Sigmoid colon (tissue), 7 donors: ENCODE data around the gene DLX5. TPM values are rescaled to one million over a fixed set of nuclear protein-coding genes. Genes with fewer than 3 reads are reported as not detected.

ENCODE experiments used
- DNase-seq: peaks from one replicate; pipeline ENCODE4 v3.0.0-alpha.2; 2019
- H3K27ac ChIP-seq, 4 donors: fragments of 200-600 bp; sonication (generic); one replicate each; pipeline ENCODE4 v1.5.1; 2016 to 2019; ENCODE audit warnings: mild to moderate bottlenecking in 1 of 4
- H3K27me3 ChIP-seq, 3 donors: fragments of 200-600 bp; sonication (generic); one replicate each; pipeline ENCODE4 v1.5.1; 2019; ENCODE audit warnings: mild to moderate bottlenecking in 1 of 3
- H3K36me3 ChIP-seq, 4 donors: fragments of 200-600 bp; sonication (generic); one replicate each; pipeline ENCODE4 v1.5.1; 2016 to 2019
- H3K4me1 ChIP-seq, 4 donors: fragments of 200-600 bp; sonication (generic); one replicate each; pipeline ENCODE4 v1.5.1; 2017 to 2019
- H3K4me3 ChIP-seq, 4 donors: fragments of 200-600 bp; sonication (generic); one replicate each; pipeline ENCODE4 v1.5.1; 2017 to 2019; ENCODE audit warnings: mild to moderate bottlenecking in 2 of 4, moderate library complexity in 1 of 4
- H3K9me3 ChIP-seq, 4 donors: fragments of 200-600 bp in 3 of 4; sonication (generic) in 3 of 4; one replicate each; pipeline versions ENCODE4 v1.5.1 to v1.6.1; 2013 to 2019
- EP300 ChIP-seq, 4 donors: sonication (generic); formaldehyde crosslinking; IDR thresholded peaks; one replicate each; pipeline ENCODE4 v1.6.1; 2017; ENCODE audit warnings: antibody characterized with exemption in 4 of 4
- POLR2A ChIP-seq, 2 donors: fragments of 450-650 bp; IDR thresholded peaks; one replicate each; pipeline ENCODE4 v1.6.1; 2016; ENCODE audit warnings: antibody characterized with exemption in 2 of 2, mild to moderate bottlenecking in 2 of 2, moderate library complexity in 2 of 2
- POLR2AphosphoS5 ChIP-seq, 4 donors: sonication (generic); formaldehyde crosslinking; IDR thresholded peaks; one replicate each; pipeline ENCODE4 v1.6.1; 2017; ENCODE audit warnings: antibody characterized with exemption in 4 of 4
- WGBS, 2 donors: extraction: QIAGEN DNeasy Blood & Tissue Kit; methylation state at CpG; one replicate each; pipeline ENCODE4 v1.1.7; 2013; 5-methylcytosine and 5-hydroxymethylcytosine counted together
- intact Hi-C: fragments of 100-400 bp; cut with DNase I; formaldehyde crosslinking; loops from one replicate; pipeline ENCODE4 v1.15.1; 2023
- polyA plus RNA-seq, 3 donors: library from polyadenylated mRNA; stranded (reverse); fragments of 200-250 nt; gene quantifications; one replicate each; pipeline ENCODE4 v1.2.3, GENCODE V29; 2013
- total RNA-seq, 4 donors: library from RNA; depleted of rRNA; stranded (reverse); fragments of >200 nt; gene quantifications; one replicate each; pipeline ENCODE4 v1.1.0, GENCODE V29; 2016
- TF ChIP-seq, protein P1 (sequence below), 4 experiments: fragments of 450-650 bp in 3 of 4; fragments of 200-600 bp in 1 of 4; IDR thresholded peaks; one replicate each; pipeline ENCODE4 v1.5.1; 2016 to 2019; ENCODE audit warnings: antibody characterized with exemption in 4 of 4, mild to moderate bottlenecking in 3 of 4, moderate library complexity in 2 of 4
- donor health status: healthy with polysubstance abuse.
- donor health status: Bipolar disorder and iron deficiency.
- donor health status: healthy.

The DLX5 gene
- total and polyA plus RNA-seq, 7 donors, result 0.10 to 0.71 (median 0.41) TPM; not detected in 4

DNA sequence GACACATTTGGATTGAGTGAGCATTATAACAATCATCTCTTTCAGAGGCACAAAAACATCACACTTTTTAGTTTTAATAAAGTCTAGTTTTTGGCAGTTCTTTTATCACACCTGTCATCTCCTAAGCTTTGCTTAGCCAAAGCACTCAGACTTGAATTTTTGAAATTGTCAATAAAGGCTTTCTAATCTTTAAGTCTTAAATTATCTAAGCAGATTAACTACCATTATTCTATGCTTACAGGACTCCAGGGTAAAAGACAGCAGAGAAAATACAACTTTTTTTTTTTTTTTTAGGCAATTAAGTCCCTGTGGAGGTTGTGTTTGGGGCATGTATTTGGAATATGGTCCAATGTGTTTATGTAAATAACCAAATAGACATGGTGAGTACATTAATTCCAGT is 36.9 kb downstream of the DLX5 start:
- H3K27me3 ChIP-seq, result peaks cover 23 to 85% (median 46%) of the 10 kb centered on the region in 3 donors
- DNase-seq, result no peak
- intact Hi-C loops, result no loop called here
- no peaks in the 10 kb centered on the region for H3K36me3 ChIP-seq
- H3K9me3 ChIP-seq, result no peaks in the 10 kb centered on the region
- H3K4me3 ChIP-seq, result no peak overlapping the region
- H3K27ac ChIP-seq, result no peak overlapping the region
- TF ChIP-seq EP300 (IDR thresholded peaks at IDR 0.05), result no peak
- TF ChIP-seq, protein P1, sequence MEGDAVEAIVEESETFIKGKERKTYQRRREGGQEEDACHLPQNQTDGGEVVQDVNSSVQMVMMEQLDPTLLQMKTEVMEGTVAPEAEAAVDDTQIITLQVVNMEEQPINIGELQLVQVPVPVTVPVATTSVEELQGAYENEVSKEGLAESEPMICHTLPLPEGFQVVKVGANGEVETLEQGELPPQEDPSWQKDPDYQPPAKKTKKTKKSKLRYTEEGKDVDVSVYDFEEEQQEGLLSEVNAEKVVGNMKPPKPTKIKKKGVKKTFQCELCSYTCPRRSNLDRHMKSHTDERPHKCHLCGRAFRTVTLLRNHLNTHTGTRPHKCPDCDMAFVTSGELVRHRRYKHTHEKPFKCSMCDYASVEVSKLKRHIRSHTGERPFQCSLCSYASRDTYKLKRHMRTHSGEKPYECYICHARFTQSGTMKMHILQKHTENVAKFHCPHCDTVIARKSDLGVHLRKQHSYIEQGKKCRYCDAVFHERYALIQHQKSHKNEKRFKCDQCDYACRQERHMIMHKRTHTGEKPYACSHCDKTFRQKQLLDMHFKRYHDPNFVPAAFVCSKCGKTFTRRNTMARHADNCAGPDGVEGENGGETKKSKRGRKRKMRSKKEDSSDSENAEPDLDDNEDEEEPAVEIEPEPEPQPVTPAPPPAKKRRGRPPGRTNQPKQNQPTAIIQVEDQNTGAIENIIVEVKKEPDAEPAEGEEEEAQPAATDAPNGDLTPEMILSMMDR (IDR thresholded peaks at IDR 0.05), result no peak
- TF ChIP-seq POLR2A (IDR thresholded peaks at IDR 0.05), result no peak
- no peak for TF ChIP-seq POLR2AphosphoS5 (IDR thresholded peaks at IDR 0.05)
- H3K4me1 ChIP-seq, result peaks cover 0 to 7% (median 6%) of the 10 kb centered on the region in 4 donors

DNA sequence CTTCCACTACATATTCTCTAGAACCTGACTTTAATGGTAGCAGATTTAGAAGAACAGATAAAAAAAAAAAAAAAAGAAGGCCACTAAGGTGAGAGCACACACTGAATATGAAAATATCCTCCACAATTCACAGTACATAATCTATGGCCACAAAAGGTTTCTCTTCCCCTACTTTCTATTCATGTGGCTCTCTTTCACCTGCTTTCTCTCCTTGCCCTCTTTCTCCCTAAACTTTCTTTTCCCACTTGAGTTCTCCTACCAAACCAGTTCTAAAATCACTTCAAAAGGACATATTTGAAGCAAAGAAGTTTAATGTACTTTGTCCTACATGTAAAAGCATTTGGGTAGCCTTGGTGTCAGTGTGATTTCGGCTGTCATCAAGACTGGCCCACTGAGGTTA is 37.7 kb downstream of the DLX5 start:
- H3K4me3 ChIP-seq, result no peak overlapping the region
- WGBS, 2 donors, result 50 to 63% methylated on average over 1 of the region's 1 CpG
- H3K27me3 ChIP-seq, result peaks cover 16 to 77% (median 38%) of the 10 kb centered on the region in 3 donors

DNA sequence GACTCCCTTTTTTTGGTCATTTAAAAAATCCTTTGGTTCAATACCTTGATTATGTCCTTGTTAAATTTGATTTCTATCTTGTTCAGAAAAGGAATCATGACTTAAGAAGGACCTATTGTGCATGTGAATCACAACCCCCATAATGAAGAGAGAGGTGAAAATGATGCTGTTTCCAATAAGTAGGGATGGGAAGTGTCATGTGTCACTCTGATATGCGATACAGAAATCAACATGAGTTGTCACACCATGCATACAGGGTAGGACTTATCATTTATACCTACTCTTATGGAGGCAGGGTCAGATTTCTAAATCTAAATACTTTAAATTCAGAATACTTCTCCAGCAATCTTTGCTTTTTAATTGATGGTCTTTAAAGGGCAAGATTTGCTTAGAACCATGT is 38.6 kb downstream of the DLX5 start:
- 42 to 55% methylated on average over 1 of the region's 1 CpG for WGBS, 2 donors
- intact Hi-C loops, result no loop called here
- no peak overlapping the region for H3K27ac ChIP-seq
- no peaks in the 10 kb centered on the region for H3K9me3 ChIP-seq
- TF ChIP-seq EP300 (IDR thresholded peaks at IDR 0.05) (no peak), POLR2AphosphoS5 (IDR thresholded peaks at IDR 0.05) (no peak), POLR2A (IDR thresholded peaks at IDR 0.05) (no peak)
- TF ChIP-seq, protein P1 (IDR thresholded peaks at IDR 0.05), result no peak
- peaks cover 14 to 68% (median 30%) of the 10 kb centered on the region in 3 donors for H3K27me3 ChIP-seq
- no peak overlapping the region for H3K4me3 ChIP-seq
- H3K4me1 ChIP-seq, result no peaks in the 10 kb centered on the region
- no peak for DNase-seq
- H3K36me3 ChIP-seq, result no peaks in the 10 kb centered on the region

More for the DNA sequence above, 37.7 kb downstream of the DLX5 start:
- no peak for DNase-seq
- Histone ChIP-seq H3K36me3 (no peaks in the 10 kb centered on the region), H3K4me1 (no peaks in the 10 kb centered on the region), H3K9me3 (no peaks in the 10 kb centered on the region), H3K27ac (no peak overlapping the region)
- TF ChIP-seq POLR2AphosphoS5 (IDR thresholded peaks at IDR 0.05) (no peak), POLR2A (IDR thresholded peaks at IDR 0.05) (no peak), EP300 (IDR thresholded peaks at IDR 0.05) (no peak)
- TF ChIP-seq, protein P1 (IDR thresholded peaks at IDR 0.05), result no peak
- intact Hi-C loops, result no loop called here

DNA sequence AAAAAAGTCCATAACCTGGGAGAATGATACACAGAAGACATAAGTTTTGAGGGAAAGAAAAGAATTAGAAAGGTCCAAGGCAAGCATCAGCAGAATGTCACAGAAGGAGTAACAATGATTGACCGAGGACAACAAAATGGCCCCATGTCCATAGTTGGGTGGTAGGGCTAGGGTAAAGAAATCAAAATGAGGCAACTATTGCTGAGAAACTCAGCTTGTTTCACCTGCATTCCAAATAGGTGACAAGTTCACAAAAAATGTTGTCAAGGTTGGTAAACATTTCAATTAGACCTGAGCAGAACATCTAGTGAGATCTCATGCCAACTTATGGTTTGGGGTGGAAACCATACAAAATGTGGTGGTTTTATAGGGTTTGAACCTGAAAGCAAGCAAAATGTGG is 42.0 kb downstream of the DLX5 start:
- WGBS, 2 donors, result 95% methylated on average over 1 of the region's 1 CpG
- Histone ChIP-seq H3K4me3 (no peak overlapping the region), H3K27me3 (peaks cover 0 to 38% (median 0%) of the 10 kb centered on the region in 3 donors), H3K9me3 (no peaks in the 10 kb centered on the region), H3K27ac (no peak overlapping the region), H3K36me3 (no peaks in the 10 kb centered on the region), H3K4me1 (no peaks in the 10 kb centered on the region)
- DNase-seq, result no peak
- intact Hi-C loops, result no loop called here
- TF ChIP-seq POLR2A (IDR thresholded peaks at IDR 0.05), result no peak

DNA sequence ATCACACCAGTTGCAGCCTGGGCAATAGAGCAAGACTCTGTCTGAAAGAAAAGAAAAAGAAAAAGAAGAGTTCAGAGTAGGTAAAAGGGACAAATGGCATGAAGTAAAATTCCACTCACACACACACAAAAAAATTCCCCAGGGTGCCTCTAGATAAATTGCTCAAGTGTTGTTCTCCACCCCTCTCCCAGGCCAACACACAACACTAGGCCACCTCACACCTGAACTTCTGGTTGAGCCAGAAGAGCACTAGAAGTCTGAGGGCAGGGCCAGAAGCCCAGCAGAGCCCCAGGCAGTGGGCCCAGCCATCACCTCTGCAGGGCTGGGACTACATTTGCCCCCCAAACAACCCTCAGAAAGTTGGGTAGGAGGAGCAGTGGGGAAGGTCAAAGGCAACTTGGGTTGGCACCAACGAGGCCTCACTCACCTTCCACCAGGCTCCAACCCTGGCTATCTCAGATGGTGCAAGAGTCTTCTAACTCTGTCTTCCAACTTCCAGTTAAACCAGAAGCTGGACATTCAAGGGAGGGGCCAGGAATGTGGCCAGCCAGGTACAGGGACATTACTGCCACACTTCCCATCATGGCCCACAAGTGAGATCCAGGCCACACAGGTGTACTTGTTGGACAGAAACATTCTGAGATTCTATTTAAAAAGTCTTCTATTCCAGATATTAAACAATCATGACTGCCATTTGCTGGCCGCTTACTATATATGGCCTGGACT is 44.9 kb downstream of the DLX5 start:
- TF ChIP-seq POLR2A (IDR thresholded peaks at IDR 0.05) (no peak), EP300 (IDR thresholded peaks at IDR 0.05) (no peak), POLR2AphosphoS5 (IDR thresholded peaks at IDR 0.05) (no peak)
- TF ChIP-seq, protein P1 (IDR thresholded peaks at IDR 0.05), result no peak
- no peaks in the 10 kb centered on the region for H3K9me3 ChIP-seq
- intact Hi-C loops, result no loop called here
- DNase-seq, result no peak
- H3K27me3 ChIP-seq, result peaks cover 0 to 10% (median 0%) of the 10 kb centered on the region in 3 donors
- no peak overlapping the region for H3K27ac ChIP-seq
- H3K36me3 ChIP-seq, result no peaks in the 10 kb centered on the region
- WGBS, 2 donors, result 88 to 90% methylated on average over 2 of the region's 2 CpGs
- H3K4me3 ChIP-seq, result no peak overlapping the region
- H3K4me1 ChIP-seq, result no peaks in the 10 kb centered on the region
